ENCODE results near the gene PRLR.

- TF ChIP-seq EZH2 (IDR thresholded peaks at IDR 0.05; ENCODE audit: borderline replicate concordance, low read depth, low read length, severe bottlenecking) (no peak), CTCF (IDR thresholded peaks at IDR 0.05; ENCODE audit: borderline replicate concordance, extremely low read depth, low read length, poor library complexity, severe bottlenecking) (no peak)
Measured at GRCh38 chr5:35052838-35053237, 177.4 kb downstream of the PRLR start.
